ENCODE results near the gene CAMTA1.

Gene CAMTA1

GRCh38 chr1:7248549-7249199 is 463.4 kb downstream of the CAMTA1 start:
- no peak for DNase-seq

- no peak for DNase-seq
Observed at GRCh38 chr1:7249516-7249915, 464.3 kb downstream of the CAMTA1 start.

DNA sequence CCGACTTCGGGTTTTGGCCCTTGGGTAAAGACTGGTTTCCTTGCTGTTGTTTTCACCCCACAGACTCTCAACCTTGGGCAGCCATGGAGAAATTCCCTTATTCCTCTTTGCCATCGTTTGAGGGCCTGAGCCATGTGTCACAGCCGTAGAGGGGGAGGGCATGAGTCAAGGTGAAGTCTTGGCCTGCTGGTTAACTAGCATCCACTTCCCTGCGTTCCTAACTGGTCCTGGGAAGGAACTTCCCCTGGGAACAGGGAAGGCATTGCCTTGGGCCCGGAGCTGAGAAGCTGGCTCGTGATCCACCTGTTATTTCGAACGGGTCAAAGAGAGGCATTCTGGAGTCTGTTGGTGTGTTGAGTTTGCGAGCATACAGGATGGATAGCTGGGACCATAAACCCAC is 464.9 kb downstream of the CAMTA1 start:
- no peak for DNase-seq

DNA sequence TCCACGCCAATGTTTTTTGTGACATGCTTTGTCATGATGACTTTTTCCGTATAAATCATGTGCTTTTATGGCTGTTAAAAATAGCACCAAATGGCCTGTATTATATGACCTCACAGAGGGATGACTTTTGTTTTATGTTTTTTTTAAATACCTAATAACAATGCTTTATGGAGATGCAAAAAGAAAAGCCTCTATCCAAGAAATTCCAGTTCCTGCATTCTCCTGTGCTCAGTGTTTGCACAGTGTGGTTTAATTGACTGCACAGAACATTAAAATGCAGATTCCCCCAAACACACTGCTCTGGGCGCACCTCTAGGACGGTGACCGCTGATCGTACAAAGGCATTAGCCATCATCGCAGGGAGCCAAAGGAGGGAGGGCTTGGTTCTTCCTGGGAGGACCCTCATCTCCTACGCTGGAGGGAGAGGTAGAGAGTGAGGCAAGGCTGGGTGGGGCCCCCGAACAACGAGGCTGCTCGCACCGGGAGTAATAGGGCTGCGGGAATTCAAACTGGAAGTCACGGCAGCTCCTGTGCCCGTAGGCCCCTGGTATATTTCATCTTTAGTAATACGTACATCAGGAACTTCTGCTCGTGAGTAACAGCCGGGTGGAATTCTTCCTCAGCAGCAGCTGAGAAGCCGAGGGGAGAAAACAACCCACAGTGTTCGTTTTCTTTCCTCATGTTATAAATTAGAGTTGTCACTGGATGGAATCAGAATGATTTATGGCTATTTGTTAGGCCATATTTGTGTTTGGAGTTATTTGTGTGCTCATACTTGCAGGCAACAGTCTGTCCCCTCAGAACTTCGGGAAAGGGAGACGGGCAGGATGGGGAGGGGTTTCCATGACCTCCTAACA is 465.6 kb downstream of the CAMTA1 start:
- no peak for DNase-seq

DNA sequence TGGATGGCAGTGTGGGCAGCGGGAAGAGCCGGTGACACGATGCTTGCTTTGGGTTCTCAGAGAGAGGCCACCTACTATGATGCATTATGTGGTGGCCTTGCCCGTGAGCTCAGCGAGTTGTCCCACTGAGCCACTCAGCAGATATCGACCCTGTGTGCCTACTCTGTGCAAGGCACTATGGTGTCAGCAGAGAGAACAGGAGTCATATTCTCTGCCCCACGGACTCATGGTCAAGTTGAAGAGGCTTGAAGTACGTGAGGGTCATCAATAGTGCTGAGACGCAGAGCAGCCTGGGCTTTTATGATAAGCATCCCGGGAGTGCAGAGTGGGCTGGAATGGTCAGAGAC is 466.2 kb downstream of the CAMTA1 start:
- DNase-seq = no peak

GRCh38 chr1:7252411-7253117 is 467.3 kb downstream of the CAMTA1 start:
- DNase-seq = no peak

DNA sequence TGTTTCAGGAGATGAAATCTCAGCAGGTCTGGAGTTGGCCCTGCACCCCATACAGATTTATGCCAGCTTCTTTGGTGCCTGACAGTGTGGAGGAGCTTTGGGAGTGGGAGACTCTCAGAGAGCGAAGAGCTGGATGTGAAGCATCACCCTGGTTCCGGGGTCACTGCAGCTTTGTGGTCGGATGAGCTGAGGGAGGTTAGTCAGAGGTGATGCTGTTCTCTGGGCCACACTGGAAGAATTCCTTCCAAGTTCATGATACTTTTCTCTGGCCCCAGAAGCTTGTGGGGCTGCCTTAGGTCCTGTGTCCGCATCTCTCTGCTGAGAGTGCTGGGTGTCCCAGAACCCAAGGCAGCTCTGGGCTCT is 467.8 kb downstream of the CAMTA1 start:
- no peak for DNase-seq

DNA sequence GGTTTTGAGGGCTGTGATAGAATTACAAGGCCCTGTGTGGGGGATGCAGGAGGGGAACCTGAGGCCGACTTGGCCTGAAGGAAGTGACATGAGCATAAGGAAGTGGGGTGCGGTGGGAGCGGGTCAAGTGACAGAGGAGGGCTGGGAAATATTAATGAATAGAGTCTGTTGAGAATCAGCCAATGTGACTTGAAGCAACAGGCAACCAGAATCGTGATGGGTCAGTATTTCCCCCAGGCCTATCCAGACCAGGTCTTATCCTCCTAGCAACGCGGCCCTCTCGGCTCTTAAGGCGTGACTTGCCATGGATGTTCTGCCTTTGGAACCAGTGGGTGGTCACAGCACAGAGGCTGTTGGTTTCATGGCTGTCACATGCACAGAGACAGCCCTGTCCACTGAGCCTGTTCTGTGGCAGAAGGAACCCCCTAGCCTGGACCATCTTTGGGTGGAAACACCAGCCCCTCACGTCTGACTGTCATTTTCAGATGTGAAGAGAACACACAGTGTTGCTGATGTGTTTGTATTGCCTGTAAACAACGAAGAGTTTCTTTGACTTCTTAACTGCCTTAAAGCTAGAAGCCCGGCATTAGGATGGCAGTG is 468.8 kb downstream of the CAMTA1 start:
- no peak for DNase-seq

DNA sequence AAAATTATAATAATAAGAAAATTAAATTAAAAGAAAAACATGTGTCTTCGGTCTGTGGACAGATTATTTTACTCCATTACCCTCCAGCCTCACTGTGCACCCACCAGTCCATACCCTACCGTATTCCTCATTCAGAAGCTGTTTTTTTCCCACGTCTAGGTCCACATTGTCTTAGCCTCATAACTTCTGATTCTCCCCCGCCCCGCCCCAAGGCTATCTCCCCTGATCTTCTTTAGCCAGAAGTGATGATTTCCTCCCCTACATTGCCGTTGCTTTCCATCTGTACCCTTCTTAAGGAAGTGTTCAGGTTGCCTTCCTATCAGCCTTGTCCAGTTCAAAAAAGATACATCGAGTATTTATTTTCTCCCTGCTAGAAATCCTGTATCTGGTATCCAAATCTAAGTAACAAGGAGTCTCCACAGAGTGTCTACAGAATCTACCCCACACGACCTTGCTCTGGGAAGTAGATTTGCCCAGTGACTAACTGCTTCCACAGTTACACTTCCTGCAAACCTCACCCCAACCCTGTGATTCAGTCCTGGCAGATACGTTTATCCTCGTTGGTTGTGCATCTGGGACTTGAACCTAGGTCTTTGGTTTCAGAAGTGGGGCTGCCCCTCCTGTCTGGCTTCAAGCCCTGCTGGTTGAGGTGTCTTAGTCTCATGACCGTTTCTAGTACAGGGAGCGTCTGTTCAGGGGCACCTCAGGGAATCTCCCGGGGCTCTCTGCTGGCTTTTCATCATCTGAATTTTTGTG is 470.2 kb downstream of the CAMTA1 start:
- no peak for DNase-seq

DNA sequence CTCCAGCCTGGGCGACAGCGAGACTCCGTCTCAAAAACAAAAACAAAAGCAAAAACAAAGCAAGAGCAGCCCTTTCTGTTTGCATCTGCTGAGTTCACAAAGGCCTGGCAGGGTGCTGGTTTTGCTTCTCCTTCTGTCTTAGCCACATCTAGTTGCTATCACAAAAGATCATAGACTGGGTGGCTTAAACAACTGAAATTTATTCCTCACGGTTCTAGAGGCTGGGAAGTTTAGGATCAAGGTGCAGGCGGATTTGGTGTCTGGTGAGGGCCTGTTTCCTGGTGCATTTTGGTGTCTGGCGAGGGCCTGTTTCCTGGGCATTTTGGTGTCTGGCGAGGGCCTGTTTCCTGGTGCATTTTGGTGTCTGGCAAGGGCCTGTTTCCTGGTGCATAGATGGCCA is 471.3 kb downstream of the CAMTA1 start:
- DNase-seq = no peak

DNA sequence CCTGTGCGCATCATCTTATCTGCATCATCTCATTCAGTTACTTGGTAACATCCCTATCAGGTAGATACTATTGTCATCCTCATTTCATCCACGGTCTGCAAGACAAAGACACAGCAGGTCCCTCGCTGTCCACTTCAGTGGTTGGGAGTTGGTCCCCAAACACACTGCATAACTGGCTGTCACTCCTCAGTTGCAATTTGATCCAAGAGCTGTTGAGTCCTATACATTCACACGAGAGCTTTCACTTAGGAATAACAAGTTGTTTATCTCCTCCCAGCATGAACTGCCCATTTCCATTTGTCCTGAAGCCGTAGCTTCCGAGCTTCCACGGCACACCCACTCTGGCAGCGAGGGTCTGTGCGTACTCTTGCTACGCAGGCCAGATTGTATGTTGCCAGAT is 472.0 kb downstream of the CAMTA1 start:
- DNase-seq = no peak

DNA sequence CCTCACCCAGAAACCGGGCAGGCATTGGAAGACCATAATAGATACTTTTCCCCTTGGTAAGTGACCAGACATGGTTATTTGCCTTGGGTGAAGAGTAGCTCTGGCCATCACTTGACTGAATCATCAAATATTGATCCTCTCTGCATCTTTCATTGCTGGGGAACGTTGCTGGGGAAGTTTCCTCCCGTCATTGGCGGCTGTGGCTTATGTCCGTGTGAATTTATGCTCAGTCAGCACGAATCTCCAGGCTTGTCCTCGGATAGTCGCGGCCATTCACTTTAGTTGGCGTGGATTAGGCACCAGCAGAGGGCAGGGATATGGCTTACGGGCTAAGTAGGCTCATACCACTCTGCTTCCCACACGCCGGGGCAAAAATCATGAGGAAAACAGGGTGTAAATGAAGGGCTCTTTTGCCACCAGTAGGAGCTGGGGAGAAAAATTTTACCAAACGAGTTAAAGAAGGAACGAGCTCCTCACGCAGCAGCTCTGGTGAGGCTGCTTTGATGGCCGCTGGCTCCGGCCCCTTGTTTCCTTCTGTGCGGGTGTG is 473.4 kb downstream of the CAMTA1 start:
- DNase-seq = no peak

- DNase-seq = no peak
Observed at GRCh38 chr1:7259955-7260354, 474.7 kb downstream of the CAMTA1 start.

GRCh38 chr1:7261490-7261889 is 476.2 kb downstream of the CAMTA1 start:
- no peak for DNase-seq

- DNase-seq = no peak
Observed at GRCh38 chr1:7262611-7263010, 477.4 kb downstream of the CAMTA1 start.

GRCh38 chr1:7263021-7263960 is 478.0 kb downstream of the CAMTA1 start:
- no peak for DNase-seq

GRCh38 chr1:7264101-7264500 is 478.8 kb downstream of the CAMTA1 start:
- no peak for DNase-seq

DNA sequence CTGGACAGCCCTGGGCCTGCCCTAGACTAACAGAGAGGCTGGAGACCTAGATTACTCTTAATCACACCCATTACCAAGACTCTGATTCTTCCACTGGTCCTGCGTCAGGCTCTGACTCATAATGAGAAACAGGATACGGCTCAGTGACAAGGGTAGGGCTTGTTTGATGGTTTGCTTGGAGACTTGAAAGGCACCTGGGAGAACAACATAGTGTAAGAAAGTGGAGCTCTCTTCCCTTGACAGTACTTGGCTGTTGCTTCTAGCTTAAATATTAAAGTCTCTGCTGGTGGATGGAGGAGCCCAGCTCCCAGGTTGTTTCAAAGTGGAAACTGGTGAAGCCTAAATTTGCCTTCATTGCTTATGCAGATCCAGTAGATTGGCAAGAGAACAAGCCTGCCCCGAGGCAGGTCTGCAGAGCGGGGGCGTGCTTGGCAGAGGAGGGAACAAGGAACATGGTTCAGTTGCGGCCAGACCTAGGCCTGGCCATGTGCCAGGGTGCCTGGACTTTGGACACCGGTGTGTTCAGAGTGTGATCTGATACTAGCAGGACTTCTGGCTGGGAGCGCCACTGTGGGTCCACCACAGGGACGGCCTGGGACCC is 480.6 kb downstream of the CAMTA1 start:
- no peak for DNase-seq

DNA sequence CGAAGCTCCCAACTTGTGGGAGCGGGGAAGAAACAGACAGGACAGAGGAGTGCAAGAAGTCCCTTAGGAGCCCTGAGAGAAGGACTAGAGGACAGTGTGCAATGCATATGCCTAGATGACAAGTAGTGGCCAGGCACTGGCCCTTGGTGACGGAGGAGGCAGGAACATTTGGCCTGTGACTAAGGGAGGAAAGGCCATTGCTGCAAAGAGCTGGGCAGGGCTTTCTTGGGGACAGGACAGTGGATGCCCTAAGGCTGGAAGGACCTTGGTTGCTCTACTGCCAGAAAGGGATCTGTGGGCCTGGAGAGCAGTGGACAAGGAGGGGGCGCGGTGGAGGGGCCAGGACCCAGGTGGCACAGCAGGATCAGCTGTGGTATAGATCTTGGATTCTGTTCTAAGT is 481.3 kb downstream of the CAMTA1 start:
- no peak for DNase-seq

DNA sequence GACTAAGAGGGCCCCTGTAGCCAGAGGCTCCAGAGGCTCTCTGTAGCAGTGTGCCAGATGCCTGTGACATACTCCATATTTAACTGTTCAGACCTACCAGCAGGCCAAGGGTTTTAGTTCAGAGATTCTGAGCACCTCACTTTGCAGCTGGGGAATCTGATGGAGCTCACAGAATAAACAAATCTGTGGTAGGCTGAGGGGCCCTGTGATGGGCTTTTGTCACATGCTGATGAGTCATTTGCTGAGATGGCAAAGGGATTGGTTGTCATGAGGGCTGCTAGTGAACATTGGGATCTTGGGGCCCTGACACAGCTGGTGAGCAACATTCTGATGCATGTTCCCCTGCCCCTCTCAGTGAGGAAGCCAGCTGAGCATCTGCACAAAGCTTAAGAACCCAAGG is 482.2 kb downstream of the CAMTA1 start:
- DNase-seq = no peak

GRCh38 chr1:7268983-7269382 is 483.7 kb downstream of the CAMTA1 start:
- DNase-seq = no peak

All from GDM1 (cell line).